Body of pancreas (tissue), 4 donors: ENCODE measurements around the gene ANKRD34C.

Experiments used
- POLR2A ChIP-seq, 3 donors: fragments of 450-650 bp; IDR thresholded peaks; one replicate each; pipeline ENCODE4 v1.6.1; 2016; ENCODE audit warnings: antibody characterized with exemption in 3 of 3, mild to moderate bottlenecking in 2 of 3
- TF ChIP-seq, protein P1 (sequence below), 7 experiments: fragments of 450-650 bp in 4 of 7; fragments of 200-600 bp in 3 of 7; sonication (generic) in 3 of 7; IDR thresholded peaks; one replicate each; pipeline ENCODE4 v1.5.1; 2016 to 2019; ENCODE audit warnings: antibody characterized with exemption in 7 of 7

DNA sequence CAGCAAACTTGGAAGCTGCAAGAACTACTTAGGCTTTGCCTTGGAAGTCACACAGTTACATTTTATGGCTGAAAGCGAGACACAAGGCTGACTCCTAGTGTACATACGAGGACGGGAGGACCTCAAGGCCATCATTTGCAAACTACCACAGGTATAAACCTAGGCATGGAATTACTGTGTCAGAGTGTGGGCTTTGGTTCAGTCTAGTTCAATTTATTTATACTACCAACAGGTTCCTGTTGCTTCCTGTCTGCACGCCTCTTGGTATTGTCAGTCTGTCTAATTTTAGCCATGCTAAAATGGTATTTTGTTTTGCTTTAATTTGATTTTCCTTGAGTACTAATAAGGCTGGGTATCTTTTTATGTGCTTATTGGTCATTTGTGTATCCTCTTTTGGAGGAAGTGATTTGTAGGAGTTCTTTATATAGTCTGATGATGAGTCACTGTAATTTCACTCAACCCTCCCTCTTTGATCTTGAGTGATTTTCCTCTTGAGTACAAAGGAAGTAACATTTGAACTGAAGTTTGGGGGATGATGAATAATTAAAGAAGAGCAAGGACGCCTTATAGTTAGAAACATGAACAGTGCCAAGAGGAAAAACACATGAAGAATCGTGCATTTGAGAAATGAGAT is 8.2 kb downstream of the ANKRD34C start:
- TF ChIP-seq, protein P1, sequence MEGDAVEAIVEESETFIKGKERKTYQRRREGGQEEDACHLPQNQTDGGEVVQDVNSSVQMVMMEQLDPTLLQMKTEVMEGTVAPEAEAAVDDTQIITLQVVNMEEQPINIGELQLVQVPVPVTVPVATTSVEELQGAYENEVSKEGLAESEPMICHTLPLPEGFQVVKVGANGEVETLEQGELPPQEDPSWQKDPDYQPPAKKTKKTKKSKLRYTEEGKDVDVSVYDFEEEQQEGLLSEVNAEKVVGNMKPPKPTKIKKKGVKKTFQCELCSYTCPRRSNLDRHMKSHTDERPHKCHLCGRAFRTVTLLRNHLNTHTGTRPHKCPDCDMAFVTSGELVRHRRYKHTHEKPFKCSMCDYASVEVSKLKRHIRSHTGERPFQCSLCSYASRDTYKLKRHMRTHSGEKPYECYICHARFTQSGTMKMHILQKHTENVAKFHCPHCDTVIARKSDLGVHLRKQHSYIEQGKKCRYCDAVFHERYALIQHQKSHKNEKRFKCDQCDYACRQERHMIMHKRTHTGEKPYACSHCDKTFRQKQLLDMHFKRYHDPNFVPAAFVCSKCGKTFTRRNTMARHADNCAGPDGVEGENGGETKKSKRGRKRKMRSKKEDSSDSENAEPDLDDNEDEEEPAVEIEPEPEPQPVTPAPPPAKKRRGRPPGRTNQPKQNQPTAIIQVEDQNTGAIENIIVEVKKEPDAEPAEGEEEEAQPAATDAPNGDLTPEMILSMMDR (IDR thresholded peaks at IDR 0.05): no peak
- TF ChIP-seq POLR2A (IDR thresholded peaks at IDR 0.05): no peak
